NCI-H446 (cell line): ENCODE results near the gene NRDE2.
"Not testable (repeated sequence)": the region's sequence is repeated elsewhere in the genome, so short reads cannot be mapped to it uniquely, and the experiment has no call there.

Source experiments
- DNase-seq, 2 experiments: peaks; one replicate each; lab custom pipeline; 2025; lab: John Stamatoyannopoulos, UW

Gene NRDE2

DNA sequence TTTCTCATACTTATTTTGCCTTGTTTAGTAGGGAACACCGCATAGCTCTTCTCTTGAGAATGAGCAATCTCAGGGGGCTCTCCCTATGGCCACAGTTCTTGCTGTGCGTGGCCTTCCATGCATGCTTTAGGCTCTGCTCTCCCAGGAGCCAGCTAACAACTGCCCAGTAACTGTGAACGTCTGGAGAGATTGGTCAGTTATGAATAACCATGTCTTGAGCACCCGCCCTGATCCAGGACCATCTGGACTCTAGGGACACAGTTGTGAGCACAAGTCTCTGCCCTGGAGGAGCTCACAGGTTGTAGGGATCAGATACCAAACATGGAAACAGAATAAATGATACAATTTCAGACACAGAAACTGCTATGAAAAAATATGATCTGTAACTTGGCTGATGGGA is 63.3 kb downstream of the NRDE2 start:
- no peak for DNase-seq

DNA sequence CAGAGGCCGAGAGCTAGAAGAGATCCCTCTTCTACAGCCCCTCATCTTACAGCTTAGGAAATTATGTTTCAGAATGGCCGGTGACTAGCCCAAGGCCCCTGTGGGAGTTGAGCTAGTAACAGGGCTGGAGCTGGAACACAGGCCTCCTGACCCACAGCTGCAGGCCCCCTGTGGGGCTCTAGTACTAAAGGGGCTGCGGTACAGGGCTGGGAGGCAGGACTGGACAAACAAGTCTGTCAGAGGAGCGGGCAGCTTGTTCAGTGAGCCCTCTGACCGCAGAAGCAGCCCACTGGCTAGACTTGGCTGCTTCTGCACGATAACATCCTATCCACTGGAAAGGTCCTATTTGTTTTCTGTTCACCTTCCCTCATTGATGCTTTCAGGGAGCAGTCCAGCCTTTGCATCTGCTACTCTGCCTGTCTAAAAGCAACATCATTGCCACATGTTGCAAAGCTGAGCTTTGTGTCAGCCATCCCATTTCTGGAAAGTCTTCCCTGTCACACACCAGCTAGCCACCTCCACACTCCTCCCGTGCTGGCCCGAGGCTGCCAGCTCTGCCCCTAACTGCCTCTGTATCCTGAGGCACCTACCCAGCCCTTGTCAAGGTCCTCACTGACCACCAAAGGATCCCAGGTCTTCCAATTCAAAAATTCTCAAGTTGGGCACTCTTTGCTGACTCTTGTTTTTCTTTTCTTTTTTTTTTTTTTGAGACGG is 65.1 kb downstream of the NRDE2 start:
- DNase-seq = no peak

DNA sequence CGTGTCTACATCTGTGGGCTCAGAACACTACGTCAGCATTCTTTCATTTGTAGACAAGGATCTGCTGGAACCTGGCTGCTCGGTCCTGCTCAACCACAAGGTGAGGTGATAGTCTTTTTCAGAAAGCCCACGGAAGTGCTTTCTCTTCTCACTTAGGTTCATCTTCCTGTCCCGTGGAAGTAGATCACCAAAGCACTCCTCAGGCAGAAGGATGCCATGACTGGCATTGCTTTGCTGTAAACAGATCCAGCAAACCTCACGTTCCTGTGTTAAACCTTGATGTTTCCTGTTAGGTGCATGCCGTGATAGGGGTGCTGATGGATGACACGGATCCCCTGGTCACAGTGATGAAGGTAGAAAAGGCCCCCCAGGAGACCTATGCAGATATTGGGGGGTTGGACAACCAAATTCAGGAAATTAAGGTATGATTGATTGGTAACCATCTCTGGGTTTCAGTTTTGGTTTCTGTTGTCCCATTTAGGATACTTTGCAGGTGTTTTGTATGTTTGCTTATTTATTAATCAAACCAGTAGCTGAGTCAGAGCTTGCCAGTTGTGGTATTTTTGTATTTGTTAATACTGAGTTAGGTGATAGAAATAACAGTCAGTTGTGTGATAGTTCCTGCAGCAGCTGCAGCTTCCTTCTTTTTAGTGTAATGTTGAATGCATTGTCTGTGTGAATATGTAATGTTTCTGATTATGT is 67.8 kb downstream of the NRDE2 start:
- no peak for DNase-seq

DNA sequence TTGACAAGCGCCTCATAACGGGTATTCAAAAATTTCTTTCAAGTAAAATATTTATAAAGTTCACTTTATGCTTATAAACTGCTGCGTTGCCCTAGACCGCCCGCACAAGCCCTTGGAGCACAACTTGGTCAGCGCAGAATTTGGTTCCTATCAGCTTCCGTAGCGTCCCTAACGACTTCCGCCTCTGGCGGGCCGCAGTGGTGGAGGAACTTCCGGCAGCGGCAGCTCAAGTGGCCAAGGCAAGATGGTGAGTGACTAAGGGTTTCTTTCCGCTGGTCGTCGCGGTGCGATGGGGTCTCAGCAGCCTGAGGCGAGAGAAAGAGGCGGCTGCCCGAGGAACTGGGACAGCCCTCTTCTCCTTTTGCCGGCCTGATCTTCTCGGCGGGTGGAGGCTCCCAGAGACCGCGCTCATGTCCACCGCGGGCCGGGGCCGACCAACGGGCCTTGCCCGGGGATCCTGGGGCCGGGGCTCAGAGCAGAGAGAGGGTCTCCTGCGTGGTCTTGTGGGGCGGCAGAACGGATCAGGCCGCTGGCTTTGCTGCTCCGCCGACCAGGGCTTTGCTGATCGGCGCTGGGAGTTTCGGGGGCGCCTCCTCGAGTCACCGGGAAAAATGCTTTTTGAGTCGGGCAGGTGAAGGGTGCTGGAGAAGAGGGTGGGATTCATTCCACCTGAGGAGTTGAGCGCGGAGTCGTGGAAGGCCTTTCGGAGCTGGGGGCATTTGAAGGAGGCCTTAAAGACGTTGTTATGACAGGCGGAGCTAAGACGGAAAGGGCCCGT is 75.2 kb downstream of the NRDE2 start, which contains the start of gene PSMC1:
Gene PSMC1 (plus strand): TSS at position 200 of the 778 bp plus-strand sequence. CDS start 45 bp downstream, at position 245.
- peak; percentile 87 to 95 for DNase-seq

DNA sequence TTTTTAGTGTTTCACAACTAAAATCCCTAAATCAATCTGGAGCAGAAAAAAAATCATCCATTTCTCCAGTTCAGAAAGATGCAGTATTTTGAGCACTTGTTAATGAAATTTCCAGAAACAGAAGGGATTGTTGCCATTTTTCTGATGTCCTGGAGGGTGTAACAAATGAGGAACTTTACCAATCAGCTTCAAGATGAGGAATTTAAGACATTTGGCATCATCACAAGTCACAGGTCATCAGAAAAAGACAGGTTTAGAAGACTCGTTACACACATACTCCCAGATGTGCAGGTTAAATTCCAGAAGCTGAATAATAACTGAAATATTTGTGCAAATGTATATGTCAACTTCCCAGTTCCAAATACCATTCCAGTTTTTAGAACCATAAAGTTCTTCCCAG is 75.9 kb downstream of the NRDE2 start:
- no peak for DNase-seq

DNA sequence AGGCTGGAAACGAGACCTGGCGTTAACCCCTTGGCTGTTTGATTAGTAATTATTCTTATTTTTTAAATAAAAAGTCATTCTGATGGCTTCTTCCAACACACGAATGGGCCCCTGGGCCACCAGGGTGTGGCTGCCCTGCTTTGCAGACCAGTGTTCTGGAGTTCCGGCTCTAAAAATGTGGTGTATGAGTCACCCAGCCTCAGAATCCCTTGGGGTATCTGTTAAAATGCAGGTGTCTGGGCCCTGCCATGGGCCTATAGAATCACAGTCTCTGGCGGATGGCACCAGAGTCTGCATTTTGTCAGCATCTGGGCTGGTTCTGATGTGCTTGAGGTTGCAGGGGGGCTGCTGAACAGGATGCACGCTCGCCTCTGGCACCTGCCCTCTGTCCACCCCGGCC is 77.9 kb downstream of the NRDE2 start:
- DNase-seq = no peak

DNA sequence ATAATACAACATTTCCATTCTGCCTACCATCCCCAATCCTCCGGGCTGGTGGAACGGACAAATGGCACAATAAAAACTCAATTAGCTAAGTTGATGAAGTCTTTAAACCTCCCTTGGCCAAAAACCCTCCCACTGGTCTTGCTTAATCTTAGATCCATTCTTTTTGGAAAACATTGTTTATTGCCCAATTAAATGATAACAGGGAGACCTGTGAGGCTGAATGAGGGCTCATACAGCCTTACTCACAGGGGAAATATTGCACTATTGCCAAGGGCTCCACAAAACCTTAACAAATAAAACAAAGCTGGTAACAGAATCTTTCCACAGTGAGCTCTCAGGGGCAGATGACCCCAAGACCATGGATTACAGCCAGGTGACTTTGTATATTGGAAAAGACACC is 83.1 kb downstream of the NRDE2 start:
- no peak for DNase-seq

DNA sequence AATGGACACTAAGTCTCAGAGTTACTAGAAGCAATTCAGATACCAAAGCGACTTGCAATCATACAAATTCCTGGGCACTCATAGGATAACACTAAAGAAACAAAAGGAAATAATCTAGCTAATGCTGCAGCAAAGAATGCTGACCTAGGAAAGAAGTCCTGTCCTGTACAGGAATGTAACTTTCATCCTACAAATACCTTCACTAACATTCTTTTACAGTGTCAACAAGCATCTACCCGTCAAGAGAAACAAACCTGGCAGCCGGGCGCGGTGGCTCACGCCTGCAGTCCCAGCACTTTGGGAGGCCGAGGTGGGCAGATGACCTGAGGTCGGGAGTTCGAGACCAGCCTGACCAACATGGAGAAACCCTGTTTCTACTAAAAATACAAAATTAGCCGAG is 84.3 kb downstream of the NRDE2 start:
- not testable (repeated sequence) for DNase-seq

DNA sequence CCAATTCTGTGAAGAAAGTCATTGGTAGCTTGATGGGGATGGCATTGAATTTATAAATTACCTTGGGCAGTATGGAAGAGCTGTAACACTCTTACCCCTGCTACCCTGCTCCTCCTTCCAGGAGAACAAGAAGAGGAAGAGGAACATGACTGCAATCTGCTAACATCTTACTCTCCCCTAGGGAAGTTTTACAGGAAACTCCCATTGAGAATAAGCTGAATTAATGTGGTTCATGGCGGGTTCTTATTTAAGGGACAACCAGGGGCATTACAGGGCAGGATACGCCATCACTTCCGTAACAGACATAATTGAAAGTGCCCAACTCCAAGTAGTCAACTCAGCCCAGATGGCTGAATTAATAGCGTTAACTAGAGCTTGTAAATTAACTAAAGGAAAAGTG is 84.8 kb downstream of the NRDE2 start:
- no peak for DNase-seq

DNA sequence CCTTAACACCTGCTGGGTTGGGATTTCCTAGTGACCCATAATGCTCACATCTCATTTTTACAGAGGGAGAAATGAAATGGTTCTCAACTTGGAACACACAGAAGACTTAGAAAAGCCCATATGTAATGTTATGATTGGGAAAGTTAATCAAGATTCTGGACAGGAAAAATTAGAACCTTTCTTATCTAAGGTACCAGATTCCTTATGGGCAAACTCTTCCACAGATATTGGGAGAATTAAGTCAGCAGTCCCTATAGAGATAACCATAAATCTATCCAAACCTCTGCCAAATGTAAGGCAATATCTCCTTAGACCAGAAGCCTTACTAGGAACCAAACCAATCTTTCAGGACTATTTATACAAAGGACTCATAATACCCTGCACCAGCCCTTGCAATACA is 89.3 kb downstream of the NRDE2 start:
- DNase-seq = no peak

DNA sequence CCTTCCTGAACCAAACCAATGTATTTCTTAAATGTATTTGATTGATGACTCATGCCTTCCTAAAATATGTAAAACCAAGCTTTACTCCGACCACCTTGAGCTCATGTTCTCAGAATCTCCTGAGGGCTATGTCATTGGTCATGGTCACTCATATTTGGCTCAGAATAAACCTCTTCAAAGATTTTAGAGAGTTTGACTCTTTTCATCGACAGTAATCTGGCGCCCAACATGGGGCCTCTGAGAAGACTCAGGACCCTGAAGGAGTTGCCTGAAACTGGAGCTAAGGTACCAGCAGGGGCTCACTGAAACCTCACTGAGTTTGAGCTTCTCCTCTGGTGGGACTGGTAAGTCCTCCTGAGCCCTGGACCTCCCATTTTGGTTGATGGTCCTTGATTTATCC is 92.6 kb downstream of the NRDE2 start:
- no peak for DNase-seq

DNA sequence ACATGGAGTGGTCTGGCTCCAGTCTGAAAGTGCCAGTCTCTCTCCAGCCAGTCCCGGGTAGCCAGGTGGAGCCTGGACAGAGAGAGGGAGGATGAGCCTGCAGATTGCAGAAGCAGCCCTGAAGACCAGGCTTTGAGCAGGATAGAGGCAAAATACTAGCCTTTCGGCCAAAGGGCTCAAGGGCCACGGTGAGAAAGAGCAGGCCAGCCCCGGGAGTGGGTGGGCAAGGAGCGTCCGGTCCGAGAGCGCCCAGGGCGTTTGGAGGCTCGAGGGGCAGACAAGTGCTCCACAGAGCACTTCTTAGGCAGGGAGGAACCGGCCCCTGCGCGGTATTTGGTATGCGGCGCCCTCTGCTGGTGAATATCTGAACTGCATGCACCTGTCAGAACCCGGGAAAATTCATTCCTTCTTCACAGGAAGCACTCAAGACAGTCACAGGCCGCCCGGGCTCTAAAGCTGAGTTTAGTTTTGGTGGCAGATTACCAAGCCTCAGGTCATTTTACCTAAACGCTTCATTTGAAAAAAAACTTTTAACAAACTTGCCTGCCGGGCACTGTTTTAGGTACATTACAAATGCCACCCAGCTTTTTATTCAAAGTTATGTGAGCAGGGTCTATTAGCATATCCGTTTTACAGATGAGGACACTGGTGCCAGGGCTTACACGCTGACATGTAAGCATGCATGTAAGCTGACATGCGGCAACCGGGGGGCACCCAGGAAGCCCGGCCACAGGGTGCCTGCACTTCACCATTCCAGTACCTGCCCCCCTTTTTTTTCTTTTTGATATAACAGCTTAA is 96.4 kb downstream of the NRDE2 start:
- peak; percentile 43 to 80 for DNase-seq

DNA sequence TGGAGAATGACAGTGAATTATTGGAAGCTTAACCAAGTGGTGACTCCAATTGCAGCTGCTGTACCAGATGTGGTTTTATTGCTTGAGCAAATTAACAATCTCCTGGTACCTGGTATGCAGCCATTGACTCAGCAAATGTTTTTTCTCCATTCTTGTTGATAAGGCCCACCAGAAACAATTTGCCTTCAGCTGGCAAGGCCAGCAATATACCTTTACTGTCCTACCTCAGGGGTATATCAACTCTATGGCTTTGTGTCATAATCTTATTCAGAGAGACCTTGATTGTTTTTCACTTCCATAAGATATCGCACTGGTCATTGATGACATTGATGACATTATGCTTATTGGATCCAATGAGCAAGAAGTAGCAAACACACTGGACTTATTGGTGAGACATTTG is 101.8 kb downstream of the NRDE2 start:
- not testable (repeated sequence) for DNase-seq

DNA sequence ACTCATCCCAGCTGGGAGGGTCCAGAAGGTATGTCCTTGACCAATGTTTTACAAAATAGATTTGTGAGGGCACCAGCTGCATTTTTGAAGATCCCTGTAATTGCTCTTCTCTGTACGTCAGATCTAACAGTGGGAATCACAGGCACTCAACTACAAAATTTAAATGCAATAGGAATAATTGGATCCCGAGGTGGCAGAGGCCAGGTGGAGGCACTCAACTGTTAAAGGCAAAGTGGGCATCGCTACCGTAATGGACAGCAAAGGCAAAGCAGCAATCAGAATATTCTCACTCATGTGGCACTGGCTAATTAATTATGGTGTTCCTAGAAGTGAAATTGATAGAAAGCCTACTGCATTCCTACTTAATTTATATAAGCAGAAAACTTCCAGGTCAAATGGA is 103.3 kb downstream of the NRDE2 start:
- DNase-seq = no peak
